Measurements from ENCODE around the gene POC1B. TPM values are rescaled to one million over a fixed set of nuclear protein-coding genes. Genes with fewer than 3 reads are reported as not detected.

POC1B gene
- total RNA-seq, 1 experiment from 2014 or later: 17.8 TPM

GRCh38 chr12:89448951-89449371 is 76.9 kb downstream of the POC1B start (continued):
- TF ChIP-seq PRDM15 (CRISPR knock-in tag; IDR thresholded peaks at IDR 0.05) (no peak), ZNF416 (CRISPR knock-in tag; IDR thresholded peaks at IDR 0.05) (no peak), KAT7 (CRISPR knock-in tag; IDR thresholded peaks at IDR 0.05; ENCODE audit: borderline replicate concordance) (no peak)
- TF ChIP-seq, protein P1, sequence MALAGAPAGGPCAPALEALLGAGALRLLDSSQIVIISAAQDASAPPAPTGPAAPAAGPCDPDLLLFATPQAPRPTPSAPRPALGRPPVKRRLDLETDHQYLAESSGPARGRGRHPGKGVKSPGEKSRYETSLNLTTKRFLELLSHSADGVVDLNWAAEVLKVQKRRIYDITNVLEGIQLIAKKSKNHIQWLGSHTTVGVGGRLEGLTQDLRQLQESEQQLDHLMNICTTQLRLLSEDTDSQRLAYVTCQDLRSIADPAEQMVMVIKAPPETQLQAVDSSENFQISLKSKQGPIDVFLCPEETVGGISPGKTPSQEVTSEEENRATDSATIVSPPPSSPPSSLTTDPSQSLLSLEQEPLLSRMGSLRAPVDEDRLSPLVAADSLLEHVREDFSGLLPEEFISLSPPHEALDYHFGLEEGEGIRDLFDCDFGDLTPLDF (CRISPR knock-in tag; IDR thresholded peaks at IDR 0.05): no peak
- TF ChIP-seq, protein P2, sequence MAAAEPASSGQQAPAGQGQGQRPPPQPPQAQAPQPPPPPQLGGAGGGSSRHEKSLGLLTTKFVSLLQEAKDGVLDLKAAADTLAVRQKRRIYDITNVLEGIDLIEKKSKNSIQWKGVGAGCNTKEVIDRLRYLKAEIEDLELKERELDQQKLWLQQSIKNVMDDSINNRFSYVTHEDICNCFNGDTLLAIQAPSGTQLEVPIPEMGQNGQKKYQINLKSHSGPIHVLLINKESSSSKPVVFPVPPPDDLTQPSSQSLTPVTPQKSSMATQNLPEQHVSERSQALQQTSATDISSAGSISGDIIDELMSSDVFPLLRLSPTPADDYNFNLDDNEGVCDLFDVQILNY (CRISPR knock-in tag; IDR thresholded peaks at IDR 0.05): no peak

DNA sequence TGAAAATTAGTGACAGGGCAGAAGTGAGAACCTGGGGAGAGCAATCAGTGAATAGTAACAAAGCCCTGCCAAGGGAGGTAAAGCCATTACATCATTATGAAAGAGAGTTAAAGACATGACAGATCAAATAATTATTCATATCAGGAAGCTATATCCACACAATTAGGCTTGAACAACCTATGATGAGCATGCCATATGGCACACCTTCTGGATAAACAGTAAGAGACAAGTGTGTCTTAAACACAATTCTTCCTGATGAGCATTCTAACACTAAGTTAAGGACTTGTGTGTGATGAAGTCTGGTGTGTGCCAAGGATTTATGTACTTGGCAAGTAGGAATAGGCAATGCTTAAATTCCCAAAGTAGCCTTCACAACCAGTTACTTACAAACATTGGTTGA is 77.3 kb downstream of the POC1B start:
- ChIA-PET CTCF (no interaction called here), POLR2A (no interaction called here)
- no peak for ATAC-seq
- H3K36me3 Mint-ChIP-seq: peaks cover 19% of the 10 kb centered on the region
- no peak overlapping the region for H3K27ac Mint-ChIP-seq
- no peak for TF ChIP-seq CREM (CRISPR knock-in tag; IDR thresholded peaks at IDR 0.05)
- TF ChIP-seq, protein P3, sequence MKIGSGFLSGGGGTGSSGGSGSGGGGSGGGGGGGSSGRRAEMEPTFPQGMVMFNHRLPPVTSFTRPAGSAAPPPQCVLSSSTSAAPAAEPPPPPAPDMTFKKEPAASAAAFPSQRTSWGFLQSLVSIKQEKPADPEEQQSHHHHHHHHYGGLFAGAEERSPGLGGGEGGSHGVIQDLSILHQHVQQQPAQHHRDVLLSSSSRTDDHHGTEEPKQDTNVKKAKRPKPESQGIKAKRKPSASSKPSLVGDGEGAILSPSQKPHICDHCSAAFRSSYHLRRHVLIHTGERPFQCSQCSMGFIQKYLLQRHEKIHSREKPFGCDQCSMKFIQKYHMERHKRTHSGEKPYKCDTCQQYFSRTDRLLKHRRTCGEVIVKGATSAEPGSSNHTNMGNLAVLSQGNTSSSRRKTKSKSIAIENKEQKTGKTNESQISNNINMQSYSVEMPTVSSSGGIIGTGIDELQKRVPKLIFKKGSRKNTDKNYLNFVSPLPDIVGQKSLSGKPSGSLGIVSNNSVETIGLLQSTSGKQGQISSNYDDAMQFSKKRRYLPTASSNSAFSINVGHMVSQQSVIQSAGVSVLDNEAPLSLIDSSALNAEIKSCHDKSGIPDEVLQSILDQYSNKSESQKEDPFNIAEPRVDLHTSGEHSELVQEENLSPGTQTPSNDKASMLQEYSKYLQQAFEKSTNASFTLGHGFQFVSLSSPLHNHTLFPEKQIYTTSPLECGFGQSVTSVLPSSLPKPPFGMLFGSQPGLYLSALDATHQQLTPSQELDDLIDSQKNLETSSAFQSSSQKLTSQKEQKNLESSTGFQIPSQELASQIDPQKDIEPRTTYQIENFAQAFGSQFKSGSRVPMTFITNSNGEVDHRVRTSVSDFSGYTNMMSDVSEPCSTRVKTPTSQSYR (CRISPR knock-in tag; IDR thresholded peaks at IDR 0.05): no peak
- no peak for TF ChIP-seq IRF1 (CRISPR knock-in tag; IDR thresholded peaks at IDR 0.05)
- TF ChIP-seq ATF6 (CRISPR knock-in tag; IDR thresholded peaks at IDR 0.05): no peak
- no peak for TF ChIP-seq MXD4 (CRISPR knock-in tag; IDR thresholded peaks at IDR 0.05; ENCODE audit: borderline replicate concordance)
- TF ChIP-seq, protein P4, sequence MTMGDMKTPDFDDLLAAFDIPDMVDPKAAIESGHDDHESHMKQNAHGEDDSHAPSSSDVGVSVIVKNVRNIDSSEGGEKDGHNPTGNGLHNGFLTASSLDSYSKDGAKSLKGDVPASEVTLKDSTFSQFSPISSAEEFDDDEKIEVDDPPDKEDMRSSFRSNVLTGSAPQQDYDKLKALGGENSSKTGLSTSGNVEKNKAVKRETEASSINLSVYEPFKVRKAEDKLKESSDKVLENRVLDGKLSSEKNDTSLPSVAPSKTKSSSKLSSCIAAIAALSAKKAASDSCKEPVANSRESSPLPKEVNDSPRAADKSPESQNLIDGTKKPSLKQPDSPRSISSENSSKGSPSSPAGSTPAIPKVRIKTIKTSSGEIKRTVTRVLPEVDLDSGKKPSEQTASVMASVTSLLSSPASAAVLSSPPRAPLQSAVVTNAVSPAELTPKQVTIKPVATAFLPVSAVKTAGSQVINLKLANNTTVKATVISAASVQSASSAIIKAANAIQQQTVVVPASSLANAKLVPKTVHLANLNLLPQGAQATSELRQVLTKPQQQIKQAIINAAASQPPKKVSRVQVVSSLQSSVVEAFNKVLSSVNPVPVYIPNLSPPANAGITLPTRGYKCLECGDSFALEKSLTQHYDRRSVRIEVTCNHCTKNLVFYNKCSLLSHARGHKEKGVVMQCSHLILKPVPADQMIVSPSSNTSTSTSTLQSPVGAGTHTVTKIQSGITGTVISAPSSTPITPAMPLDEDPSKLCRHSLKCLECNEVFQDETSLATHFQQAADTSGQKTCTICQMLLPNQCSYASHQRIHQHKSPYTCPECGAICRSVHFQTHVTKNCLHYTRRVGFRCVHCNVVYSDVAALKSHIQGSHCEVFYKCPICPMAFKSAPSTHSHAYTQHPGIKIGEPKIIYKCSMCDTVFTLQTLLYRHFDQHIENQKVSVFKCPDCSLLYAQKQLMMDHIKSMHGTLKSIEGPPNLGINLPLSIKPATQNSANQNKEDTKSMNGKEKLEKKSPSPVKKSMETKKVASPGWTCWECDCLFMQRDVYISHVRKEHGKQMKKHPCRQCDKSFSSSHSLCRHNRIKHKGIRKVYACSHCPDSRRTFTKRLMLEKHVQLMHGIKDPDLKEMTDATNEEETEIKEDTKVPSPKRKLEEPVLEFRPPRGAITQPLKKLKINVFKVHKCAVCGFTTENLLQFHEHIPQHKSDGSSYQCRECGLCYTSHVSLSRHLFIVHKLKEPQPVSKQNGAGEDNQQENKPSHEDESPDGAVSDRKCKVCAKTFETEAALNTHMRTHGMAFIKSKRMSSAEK (CRISPR knock-in tag; IDR thresholded peaks at IDR 0.05; ENCODE audit: borderline replicate concordance): no peak
- TF ChIP-seq SP1 (CRISPR knock-in tag; conservative IDR thresholded peaks at IDR 0.05): no peak
- TF ChIP-seq, protein P1 (CRISPR knock-in tag; IDR thresholded peaks at IDR 0.05): no peak
- TF ChIP-seq ZNF416 (CRISPR knock-in tag; IDR thresholded peaks at IDR 0.05): no peak
- TF ChIP-seq ZNF232 (CRISPR knock-in tag; IDR thresholded peaks at IDR 0.05): no peak
- DNase-seq (ENCODE audit: low spot score): no peak
- H3K9me3 Mint-ChIP-seq: peaks cover 16% of the 10 kb centered on the region
- no peaks in the 10 kb centered on the region; the same call in 1 of the 2 replicates for H3K27me3 Mint-ChIP-seq (ENCODE audit: low read depth)
- H3K4me1 Mint-ChIP-seq: peaks cover 50% of the 10 kb centered on the region
- no peak overlapping the region for H3K4me3 Mint-ChIP-seq

Data from WTC11 (cell line).